OCI-LY1 (cell line): ENCODE results near the gene DPM2.
A peak's percentile ranks its signal among the peaks of the same experiment; 100 is the strongest.

Experiments
- EZH2 ChIP-seq: fragments of 200-600 bp; sonication (generic), shearing (Covaris generic); IDR thresholded peaks from 2 replicates; pipeline ENCODE4 v1.8.0; 2017; ENCODE audit warnings: borderline replicate concordance, mixed run types, mild to moderate bottlenecking, antibody characterized with exemption, low read length, moderate library complexity, mixed read lengths
- TF ChIP-seq, protein P1 (sequence below): fragments of 200-600 bp; sonication (generic), shearing (Covaris generic); IDR thresholded peaks from 2 replicates; pipeline ENCODE4 v1.5.1; 2017; ENCODE audit warnings: mild to moderate bottlenecking, antibody characterized with exemption, low read length, moderate library complexity, mixed read lengths

DNA sequence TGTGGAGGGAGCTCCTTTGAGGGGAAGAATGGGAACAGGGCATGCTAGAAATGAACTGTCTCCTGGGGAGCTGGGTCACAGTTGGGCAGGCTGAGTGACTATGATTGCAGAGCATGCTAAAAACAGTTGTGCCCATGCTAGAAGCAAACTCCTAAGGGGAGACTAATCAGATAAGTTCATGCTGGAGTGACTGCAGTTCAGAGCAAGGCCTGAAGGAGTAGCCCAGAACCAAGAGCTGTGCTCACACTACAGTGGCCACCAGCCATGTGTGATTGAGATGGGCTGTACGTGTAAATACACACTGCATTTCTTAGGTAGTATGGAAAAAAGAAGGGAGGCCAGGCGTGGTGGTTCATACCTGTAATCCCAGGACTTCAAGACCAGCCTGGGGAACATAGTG lies 49.9 kb downstream of the DPM2 start:
- TF ChIP-seq, protein P1, sequence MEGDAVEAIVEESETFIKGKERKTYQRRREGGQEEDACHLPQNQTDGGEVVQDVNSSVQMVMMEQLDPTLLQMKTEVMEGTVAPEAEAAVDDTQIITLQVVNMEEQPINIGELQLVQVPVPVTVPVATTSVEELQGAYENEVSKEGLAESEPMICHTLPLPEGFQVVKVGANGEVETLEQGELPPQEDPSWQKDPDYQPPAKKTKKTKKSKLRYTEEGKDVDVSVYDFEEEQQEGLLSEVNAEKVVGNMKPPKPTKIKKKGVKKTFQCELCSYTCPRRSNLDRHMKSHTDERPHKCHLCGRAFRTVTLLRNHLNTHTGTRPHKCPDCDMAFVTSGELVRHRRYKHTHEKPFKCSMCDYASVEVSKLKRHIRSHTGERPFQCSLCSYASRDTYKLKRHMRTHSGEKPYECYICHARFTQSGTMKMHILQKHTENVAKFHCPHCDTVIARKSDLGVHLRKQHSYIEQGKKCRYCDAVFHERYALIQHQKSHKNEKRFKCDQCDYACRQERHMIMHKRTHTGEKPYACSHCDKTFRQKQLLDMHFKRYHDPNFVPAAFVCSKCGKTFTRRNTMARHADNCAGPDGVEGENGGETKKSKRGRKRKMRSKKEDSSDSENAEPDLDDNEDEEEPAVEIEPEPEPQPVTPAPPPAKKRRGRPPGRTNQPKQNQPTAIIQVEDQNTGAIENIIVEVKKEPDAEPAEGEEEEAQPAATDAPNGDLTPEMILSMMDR: peak; percentile 18; the same call in 1 of the 2 replicates
- no peak for TF ChIP-seq EZH2
